GM19328 (cell line): ENCODE data around the gene NABP2.
"Not testable (repeated sequence)": the region's sequence is repeated elsewhere in the genome, so short reads cannot be mapped to it uniquely, and the experiment has no call there.

Source experiments
- ATAC-seq: cut with Tn5 transposase; IDR thresholded peaks from one replicate; pipeline ENCODE4 v1.9.1; 2021; ENCODE audit warnings: mild to moderate bottlenecking, moderate library complexity; ENCODE audit not compliant: unreplicated experiment

Gene NABP2

GRCh38 chr12:56271031-56271430, 46.9 kb downstream of the NABP2 start:
- ATAC-seq: no peak

DNA sequence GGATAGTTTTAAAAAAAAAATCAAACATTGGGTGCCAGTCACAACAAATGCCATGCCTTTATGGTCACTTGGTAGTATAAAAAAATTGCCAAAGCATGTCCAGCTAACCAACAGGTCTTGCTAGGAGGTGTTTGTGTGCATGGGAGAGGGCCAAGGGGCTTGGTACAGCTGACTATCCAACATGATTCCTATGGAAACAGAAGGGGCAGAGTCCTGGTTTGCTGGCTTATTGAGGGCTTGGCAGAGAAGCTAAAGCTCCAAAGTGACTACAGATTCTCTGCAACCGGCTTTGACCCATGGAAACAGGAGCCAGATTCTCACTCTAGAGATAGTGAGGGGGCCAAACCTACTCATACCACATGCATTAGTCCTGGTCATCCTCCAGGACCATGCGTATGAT, 48.3 kb downstream of the NABP2 start:
- not testable (repeated sequence) for ATAC-seq

DNA sequence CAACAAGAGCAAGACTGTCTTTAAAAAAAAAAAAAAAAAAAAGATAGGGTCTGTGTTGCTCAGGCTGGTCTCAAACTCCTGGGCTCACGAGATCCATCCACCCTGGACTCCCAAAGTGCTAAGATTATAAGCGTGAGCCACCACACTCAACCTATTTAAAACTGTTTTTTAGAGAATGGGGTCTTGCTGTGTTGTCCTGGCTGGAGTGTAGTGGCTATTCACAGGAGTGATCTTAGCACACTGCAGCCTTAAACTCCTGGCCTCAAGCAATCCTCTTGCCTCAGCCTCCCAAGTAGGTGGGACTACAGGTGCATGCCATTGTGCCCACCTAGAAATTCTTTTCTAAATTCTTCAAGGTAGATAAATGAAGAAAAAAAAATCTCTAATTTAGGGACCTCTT, 50.2 kb downstream of the NABP2 start:
- no peak for ATAC-seq

DNA sequence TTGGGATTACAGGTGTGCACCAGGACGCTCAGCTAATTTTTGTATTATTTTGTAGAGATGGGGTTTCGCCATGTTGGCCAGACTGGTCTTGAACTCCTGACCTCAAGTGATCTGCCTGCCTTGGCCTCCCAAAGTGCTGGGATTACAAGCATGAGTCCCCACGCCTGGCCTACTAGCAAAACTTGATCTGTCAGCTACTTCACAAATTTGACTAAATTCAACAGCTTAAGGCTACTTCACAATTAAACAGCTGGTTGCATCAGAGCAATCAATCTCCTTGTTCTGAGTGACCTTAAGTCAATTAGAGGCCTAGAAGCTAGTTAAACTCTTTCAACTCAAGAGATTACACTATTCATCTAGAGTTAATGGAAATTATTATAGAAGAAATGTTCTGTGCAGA, 54.8 kb downstream of the NABP2 start:
- no peak for ATAC-seq
